H9 (cell line): ENCODE data around the gene NT5DC2. TPM values are rescaled to one million over a fixed set of nuclear protein-coding genes. Genes with fewer than 3 reads are reported as not detected.

Source experiments
- DNase-seq: peaks from one replicate; pipeline ENCODE4 v3.0.0-alpha.2; 2017
- H2AFZ ChIP-seq: one replicate; pipeline ENCODE4 v1.6.1; 2013; ENCODE audit warnings: mild to moderate bottlenecking, low read length, control low read depth, moderate library complexity
- H2AK5ac ChIP-seq: 2 replicates; pipeline ENCODE4 v1.6.1; 2013; ENCODE audit warnings: low read length, control low read depth, mixed read lengths; ENCODE audit not compliant: insufficient read length
- H2BK120ac ChIP-seq: one replicate; pipeline ENCODE4 v1.6.1; 2013; ENCODE audit warnings: low read depth, mild to moderate bottlenecking, low read length, control low read depth, inconsistent platforms; ENCODE audit not compliant: poor library complexity, severe bottlenecking
- H2BK12ac ChIP-seq: 2 replicates; pipeline ENCODE4 v1.6.1; 2013; ENCODE audit warnings: low read length, control low read depth, mixed read lengths, low read depth; ENCODE audit not compliant: insufficient read length
- H2BK15ac ChIP-seq: 2 replicates; pipeline ENCODE4 v1.6.1; 2013; ENCODE audit warnings: low read depth, low read length, control low read depth
- H2BK20ac ChIP-seq: one replicate; pipeline ENCODE4 v1.6.1; 2013; ENCODE audit warnings: low read depth, mild to moderate bottlenecking, low read length, control low read depth, inconsistent platforms; ENCODE audit not compliant: poor library complexity, severe bottlenecking
- H2BK5ac ChIP-seq: 2 replicates; pipeline ENCODE4 v1.6.1; 2013; ENCODE audit warnings: low read length, control low read depth, mixed read lengths; ENCODE audit not compliant: insufficient read length
- H3K14ac ChIP-seq: 2 replicates; pipeline ENCODE4 v1.6.1; 2013; ENCODE audit warnings: low read length, control low read depth; ENCODE audit not compliant: insufficient read depth
- H3K18ac ChIP-seq: 2 replicates; pipeline ENCODE4 v1.6.1; 2013; ENCODE audit warnings: low read depth, mild to moderate bottlenecking, mixed read lengths, low read length, control low read depth; ENCODE audit not compliant: insufficient read length
- H3K23ac ChIP-seq: 2 replicates; pipeline ENCODE4 v1.6.1; 2013; ENCODE audit warnings: low read length, control low read depth, mixed read lengths, low read depth; ENCODE audit not compliant: insufficient read length
- H3K23me2 ChIP-seq: 2 replicates; pipeline ENCODE4 v1.6.1; 2013; ENCODE audit warnings: low read depth, mild to moderate bottlenecking, mixed read lengths, low read length, control low read depth; ENCODE audit not compliant: insufficient read length, poor library complexity, severe bottlenecking
- H3K27ac ChIP-seq: 2 replicates; pipeline ENCODE4 v1.5.1; 2013; ENCODE audit warnings: low read length, control low read depth, mixed read lengths, low read depth; ENCODE audit not compliant: insufficient read length
- H3K27me3 ChIP-seq: 2 replicates; pipeline ENCODE4 v1.6.1; 2013; ENCODE audit warnings: low read length, control low read depth, inconsistent platforms; ENCODE audit not compliant: insufficient read depth
- H3K4ac ChIP-seq: 2 replicates; pipeline ENCODE4 v1.6.1; 2013; ENCODE audit warnings: low read depth, mild to moderate bottlenecking, control low read depth, inconsistent platforms, low read length, moderate library complexity
- H3K4me1 ChIP-seq: 2 replicates; pipeline ENCODE4 v1.6.1; 2013; ENCODE audit warnings: low read length, control low read depth, inconsistent platforms; ENCODE audit not compliant: insufficient read depth
- H3K4me2 ChIP-seq: 2 replicates; pipeline ENCODE4 v1.6.1; 2013; ENCODE audit warnings: low read length, control low read depth, mixed read lengths; ENCODE audit not compliant: insufficient read length, insufficient read depth
- H3K56ac ChIP-seq: 2 replicates; pipeline ENCODE4 v1.6.1; 2013; ENCODE audit warnings: low read depth, mild to moderate bottlenecking, mixed read lengths, low read length, control low read depth; ENCODE audit not compliant: insufficient read length
- H3K79me1 ChIP-seq: 2 replicates; pipeline ENCODE4 v1.6.1; 2013; ENCODE audit warnings: low read depth, mild to moderate bottlenecking, moderate library complexity, low read length, control low read depth, inconsistent platforms; ENCODE audit not compliant: insufficient read depth, poor library complexity, severe bottlenecking
- H3K79me2 ChIP-seq: 2 replicates; pipeline ENCODE4 v1.6.1; 2013; ENCODE audit warnings: low read length, control low read depth, inconsistent platforms; ENCODE audit not compliant: insufficient read depth
- H3K9ac ChIP-seq: 2 replicates; pipeline ENCODE4 v1.6.1; 2013; ENCODE audit warnings: low read length, control low read depth, mixed read lengths; ENCODE audit not compliant: insufficient read length; ENCODE audit errors: extremely low read depth
- H3K9me3 ChIP-seq: one replicate; pipeline ENCODE4 v1.6.1; 2013; ENCODE audit warnings: low read depth, low read length, inconsistent platforms; ENCODE audit not compliant: control insufficient read depth
- H3T11ph ChIP-seq: one replicate; pipeline ENCODE4 v1.6.1; 2013; ENCODE audit warnings: mild to moderate bottlenecking, low read length, control low read depth, inconsistent platforms
- H4K20me1 ChIP-seq: one replicate; pipeline ENCODE4 v1.6.1; 2013; ENCODE audit not compliant: control insufficient read depth, insufficient read length, insufficient read depth
- H4K5ac ChIP-seq: 2 replicates; pipeline ENCODE4 v1.6.1; 2013; ENCODE audit warnings: low read depth, mild to moderate bottlenecking, mixed read lengths, low read length, control low read depth; ENCODE audit not compliant: insufficient read length
- H4K8ac ChIP-seq: replicated peaks from 2 replicates; pipeline ENCODE4 v1.6.1; 2013; ENCODE audit warnings: low read length, control low read depth, mixed read lengths, low read depth; ENCODE audit not compliant: insufficient read length
- H4K91ac ChIP-seq: 2 replicates; pipeline ENCODE4 v1.6.1; 2013; ENCODE audit warnings: low read depth, mild to moderate bottlenecking, moderate library complexity, mixed read lengths, low read length, control low read depth; ENCODE audit not compliant: insufficient read length
- H3K27ac Mint-ChIP-seq, 3 experiments: 2 replicates in 2 of 3; 3 replicates in 1 of 3; pipeline ENCODE4 v1.8.0; 2020 to 2021; ENCODE audit warnings: mixed read lengths in 3 of 3, mild to moderate bottlenecking in 1 of 3, moderate library complexity in 1 of 3
- H3K27me3 Mint-ChIP-seq: 2 replicates; pipeline ENCODE4 v1.8.0; 2021; ENCODE audit warnings: low read depth, mild to moderate bottlenecking, moderate library complexity, mixed read lengths
- H3K36me3 Mint-ChIP-seq, 3 experiments: 2 replicates in 2 of 3; 3 replicates in 1 of 3; pipeline ENCODE4 v1.8.0; 2020 to 2021; ENCODE audit warnings: low read depth in 3 of 3, mixed read lengths in 3 of 3; ENCODE audit not compliant: insufficient read depth in 1 of 3
- H3K4me1 Mint-ChIP-seq, 2 experiments: 2 replicates each; pipeline ENCODE4 v1.8.0; 2020; ENCODE audit warnings: mixed read lengths in 2 of 2
- H3K4me3 Mint-ChIP-seq, 2 experiments: 2 replicates in 1 of 2; 3 replicates in 1 of 2; pipeline ENCODE4 v1.8.0; 2020 to 2021; ENCODE audit warnings: mild to moderate bottlenecking in 2 of 2, mixed read lengths in 2 of 2, moderate library complexity in 1 of 2
- H3K9me3 Mint-ChIP-seq, 2 experiments: 2 replicates in 1 of 2; 3 replicates in 1 of 2; pipeline ENCODE4 v1.8.0; 2020; ENCODE audit warnings: mild to moderate bottlenecking in 2 of 2, mixed read lengths in 2 of 2, moderate library complexity in 1 of 2
- CTCF ChIP-seq: fragments of 200-600 bp; sonication (generic); conservative IDR thresholded peaks from 3 replicates; pipeline ENCODE4 v1.8.0; 2021; ENCODE audit warnings: antibody characterized with exemption, mild to moderate bottlenecking
- WGBS: extraction: QIAGEN DNeasy Blood & Tissue Kit; methylation state at CpG from one replicate; pipeline ENCODE4 v1.1.7; 2013; ENCODE audit warnings: missing lambda C conversion rate, low lambda C conversion rate, mixed read lengths; ENCODE audit not compliant: insufficient read length; ENCODE audit errors: extremely low coverage; 5-methylcytosine and 5-hydroxymethylcytosine counted together
- total RNA-seq: library from RNA; stranded (reverse); gene quantifications from 2 replicates; pipeline ENCODE4 v1.2.1, GENCODE V29; 2021

The NT5DC2 gene
- total RNA-seq, 1 experiment from 2014 or later = 444 TPM

DNA sequence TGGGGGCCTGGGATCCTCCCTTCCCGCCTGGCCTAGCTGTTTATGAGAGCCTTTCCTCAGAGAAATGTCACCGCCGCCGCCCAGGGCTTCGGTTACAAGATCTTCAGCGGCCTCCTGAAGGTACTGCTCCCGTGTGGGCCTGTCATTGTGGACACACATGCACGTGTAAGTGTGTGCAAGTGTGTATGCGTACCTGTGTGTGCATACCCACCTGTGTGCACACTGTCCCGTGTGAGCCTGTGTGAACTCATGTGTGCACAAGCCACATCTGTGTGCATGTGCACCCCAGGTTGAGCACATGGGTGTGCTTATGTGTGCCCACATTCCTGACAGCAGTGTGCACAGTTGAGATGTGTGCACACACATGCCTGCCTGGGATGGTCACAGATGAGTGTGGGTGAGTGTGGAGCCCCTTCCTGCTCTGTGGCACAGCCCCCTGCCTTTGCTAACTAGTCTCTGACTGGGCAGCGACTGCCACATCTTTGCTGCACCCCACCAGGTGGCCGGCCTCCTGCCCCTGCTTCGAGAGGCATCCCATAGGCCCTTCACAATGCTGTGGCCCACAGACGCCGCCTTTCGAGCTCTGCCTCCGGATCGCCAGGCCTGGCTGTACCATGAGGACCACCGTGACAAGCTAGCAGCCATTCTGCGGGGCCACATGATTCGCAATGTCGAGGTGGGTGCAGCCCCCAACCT is 14.1 kb downstream of the NT5DC2 start:
- Histone ChIP-seq H3K4me2 (no peak overlapping the region), H2BK5ac (no peak overlapping the region), H3K4me1 (no peaks in the 10 kb centered on the region), H3K9me3 (no peaks in the 10 kb centered on the region), H4K91ac (no peak overlapping the region), H3K4ac (no peak overlapping the region), H3K56ac (no peak overlapping the region), H2BK20ac (no peak overlapping the region), H4K8ac (no peak overlapping the region), H3K23ac (no peak overlapping the region), H2AFZ (no peak overlapping the region), H2BK120ac (no peak overlapping the region), H4K20me1 (peaks cover 3% of the 10 kb centered on the region), H2AK5ac (no peak overlapping the region), H2BK12ac (no peak overlapping the region), H3K9ac (no peak overlapping the region), H3K79me1 (no peaks in the 10 kb centered on the region), H3K27me3 (no peaks in the 10 kb centered on the region), H3K23me2 (no peaks in the 10 kb centered on the region), H2BK15ac (no peak overlapping the region), H3K27ac (no peak overlapping the region), H3K79me2 (no peaks in the 10 kb centered on the region), H3K14ac (no peak overlapping the region), H3K18ac (no peak overlapping the region), H3T11ph (no peak overlapping the region), H4K5ac (no peak overlapping the region)
- Mint-ChIP-seq H3K27me3 (peaks cover 4% of the 10 kb centered on the region), H3K27ac (no peak overlapping the region), H3K36me3 (peaks cover 9 to 14% (median 9%) of the 10 kb centered on the region in 3 experiments; a peak in 6 of 7 replicates), H3K4me3 (peak overlapping the region in 1 of 2 experiments; percentile 36; a peak in 1 of 5 replicates), H3K9me3 (no peaks in the 10 kb centered on the region; a peak in 1 of 5 replicates), H3K4me1 (peaks cover 6 to 7% of the 10 kb centered on the region in 2 experiments; a peak in 3 of 4 replicates)
- DNase-seq = no peak
- no peak for TF ChIP-seq CTCF
- no CpG with 5 or more reads among the region's 22 CpGs for WGBS
